ENCODE measurements around the gene SLC49A3.
A peak's percentile ranks its signal among the peaks of the same experiment; 100 is the strongest.
"Not testable (repeated sequence)": the region's sequence is repeated elsewhere in the genome, so short reads cannot be mapped to it uniquely, and the experiment has no call there.

Gene SLC49A3

DNA sequence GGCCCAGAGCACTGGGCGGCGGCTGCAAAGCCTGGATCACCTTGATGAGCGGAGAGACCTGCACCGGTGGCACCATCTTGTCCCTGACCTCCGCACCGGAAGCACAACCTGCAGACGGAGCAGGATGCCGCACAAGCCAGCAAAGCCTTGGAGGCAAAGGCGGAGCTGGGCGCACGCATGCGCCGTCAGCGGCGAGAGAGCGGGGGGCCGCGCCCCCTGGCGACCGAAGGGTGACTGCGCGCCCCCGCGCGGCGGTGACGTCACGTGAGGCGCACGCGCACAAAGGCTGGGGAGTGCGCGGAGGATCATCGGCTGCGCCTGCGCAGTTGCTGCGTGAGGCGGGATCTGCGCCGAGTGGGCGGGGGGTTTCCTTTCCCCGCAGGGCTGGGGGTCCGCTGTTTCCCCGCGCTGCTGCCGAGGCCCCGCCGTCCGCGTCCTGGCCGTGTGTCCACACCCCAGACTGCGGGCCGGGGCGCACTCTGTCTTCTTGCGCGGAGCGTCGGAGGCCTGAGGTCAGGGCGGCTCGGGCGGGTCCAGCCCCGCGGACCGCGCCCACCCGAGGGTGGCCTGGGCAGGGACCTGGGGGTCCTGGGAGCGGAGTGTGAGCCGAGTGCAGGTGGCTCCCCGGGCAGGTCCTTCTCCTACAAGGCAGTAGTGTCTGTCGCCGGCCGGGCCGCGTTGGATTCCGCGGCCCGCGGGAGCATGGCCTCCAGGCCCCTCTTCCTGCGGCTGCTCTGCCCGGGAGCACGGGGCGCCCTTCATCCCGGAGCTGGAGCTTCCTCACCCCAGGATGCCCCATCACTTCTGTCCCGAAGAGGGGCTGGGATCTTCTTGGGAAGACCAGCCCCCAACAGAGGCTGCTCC lies 14.5 kb downstream of the SLC49A3 start, which contains the start of the genes ATP5ME and MYL5:
ATP5ME (minus strand) TSS at position 105 of the 864 bp plus-strand sequence; CDS start at position 76, 29 bp downstream.
MYL5 (plus strand) TSS at position 371 of the 864 bp plus-strand sequence. CDS start 3,485 bp downstream, outside the sequence.
- TF ChIP-seq, protein P1, sequence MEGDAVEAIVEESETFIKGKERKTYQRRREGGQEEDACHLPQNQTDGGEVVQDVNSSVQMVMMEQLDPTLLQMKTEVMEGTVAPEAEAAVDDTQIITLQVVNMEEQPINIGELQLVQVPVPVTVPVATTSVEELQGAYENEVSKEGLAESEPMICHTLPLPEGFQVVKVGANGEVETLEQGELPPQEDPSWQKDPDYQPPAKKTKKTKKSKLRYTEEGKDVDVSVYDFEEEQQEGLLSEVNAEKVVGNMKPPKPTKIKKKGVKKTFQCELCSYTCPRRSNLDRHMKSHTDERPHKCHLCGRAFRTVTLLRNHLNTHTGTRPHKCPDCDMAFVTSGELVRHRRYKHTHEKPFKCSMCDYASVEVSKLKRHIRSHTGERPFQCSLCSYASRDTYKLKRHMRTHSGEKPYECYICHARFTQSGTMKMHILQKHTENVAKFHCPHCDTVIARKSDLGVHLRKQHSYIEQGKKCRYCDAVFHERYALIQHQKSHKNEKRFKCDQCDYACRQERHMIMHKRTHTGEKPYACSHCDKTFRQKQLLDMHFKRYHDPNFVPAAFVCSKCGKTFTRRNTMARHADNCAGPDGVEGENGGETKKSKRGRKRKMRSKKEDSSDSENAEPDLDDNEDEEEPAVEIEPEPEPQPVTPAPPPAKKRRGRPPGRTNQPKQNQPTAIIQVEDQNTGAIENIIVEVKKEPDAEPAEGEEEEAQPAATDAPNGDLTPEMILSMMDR (IDR thresholded peaks at IDR 0.05; ENCODE audit: borderline replicate concordance, insufficient read depth, low read depth, low read length) = peak; percentile 100
- H3K4me3 ChIP-seq (ENCODE audit: low read depth, low read length) = peak within 1 kb of the TSS; percentile 87

DNA sequence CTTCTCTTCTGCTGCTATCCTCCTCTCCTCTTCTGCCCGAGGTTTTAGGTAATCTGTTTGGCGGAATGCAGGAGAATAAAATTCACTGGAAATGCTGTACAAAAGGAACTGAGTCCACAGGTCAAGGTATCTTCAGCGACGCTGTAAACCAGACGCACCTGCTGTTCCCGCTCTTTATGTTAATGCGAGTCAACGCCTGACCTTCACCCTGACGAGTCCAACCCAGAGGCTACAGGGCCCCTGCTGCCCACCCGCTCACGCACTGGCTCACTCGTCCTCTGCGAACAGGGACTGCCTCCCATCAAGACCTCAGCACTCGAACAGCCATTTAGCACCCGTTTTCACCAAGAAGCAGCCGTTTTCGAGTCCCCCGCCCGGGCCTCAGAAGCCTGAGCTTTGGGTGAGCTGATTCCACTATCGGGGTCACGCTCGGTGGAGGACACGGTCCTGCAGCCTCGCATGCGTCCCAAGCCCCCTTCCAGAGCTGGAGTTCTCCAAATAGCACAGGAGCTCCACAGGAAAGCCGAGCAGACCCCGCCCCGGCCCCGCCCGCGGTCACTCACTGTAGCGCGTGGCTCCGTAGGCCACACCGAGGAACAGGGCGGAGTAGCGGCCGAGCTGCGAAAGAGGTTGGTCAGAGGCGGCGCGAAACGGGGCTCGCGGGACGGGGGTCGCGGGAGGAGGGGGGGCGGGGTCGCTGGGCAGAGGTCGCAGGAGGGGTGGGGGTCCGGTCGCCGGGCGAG lies 15.4 kb downstream of the SLC49A3 start:
- peak overlapping the region; percentile 63 for H3K4me3 ChIP-seq (ENCODE audit: low read depth, low read length)
- TF ChIP-seq, protein P1 (IDR thresholded peaks at IDR 0.05; ENCODE audit: borderline replicate concordance, insufficient read depth, low read depth, low read length) = no peak

DNA sequence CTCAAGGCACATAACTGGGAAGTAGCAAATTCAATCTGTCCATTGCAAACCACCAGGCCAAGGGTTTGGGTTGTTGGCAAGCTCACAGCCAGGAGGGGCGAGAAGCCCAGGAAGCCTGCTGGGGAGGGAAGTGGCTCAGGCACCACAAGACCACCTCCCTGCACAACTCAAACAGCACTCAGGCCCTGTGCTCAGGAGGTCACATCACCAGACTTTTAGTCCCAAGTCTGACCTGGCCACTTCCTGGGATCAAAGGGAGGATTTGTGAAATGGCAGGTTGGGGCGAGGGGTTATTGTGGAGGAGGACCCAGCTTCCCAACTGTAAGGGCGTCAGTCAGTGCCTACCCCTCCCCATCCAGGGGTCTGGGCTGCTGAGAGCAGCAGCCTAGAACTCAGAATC lies 17.2 kb downstream of the SLC49A3 start:
- TF ChIP-seq, protein P1 (IDR thresholded peaks at IDR 0.05; ENCODE audit: borderline replicate concordance, insufficient read depth, low read depth, low read length) = no peak

DNA sequence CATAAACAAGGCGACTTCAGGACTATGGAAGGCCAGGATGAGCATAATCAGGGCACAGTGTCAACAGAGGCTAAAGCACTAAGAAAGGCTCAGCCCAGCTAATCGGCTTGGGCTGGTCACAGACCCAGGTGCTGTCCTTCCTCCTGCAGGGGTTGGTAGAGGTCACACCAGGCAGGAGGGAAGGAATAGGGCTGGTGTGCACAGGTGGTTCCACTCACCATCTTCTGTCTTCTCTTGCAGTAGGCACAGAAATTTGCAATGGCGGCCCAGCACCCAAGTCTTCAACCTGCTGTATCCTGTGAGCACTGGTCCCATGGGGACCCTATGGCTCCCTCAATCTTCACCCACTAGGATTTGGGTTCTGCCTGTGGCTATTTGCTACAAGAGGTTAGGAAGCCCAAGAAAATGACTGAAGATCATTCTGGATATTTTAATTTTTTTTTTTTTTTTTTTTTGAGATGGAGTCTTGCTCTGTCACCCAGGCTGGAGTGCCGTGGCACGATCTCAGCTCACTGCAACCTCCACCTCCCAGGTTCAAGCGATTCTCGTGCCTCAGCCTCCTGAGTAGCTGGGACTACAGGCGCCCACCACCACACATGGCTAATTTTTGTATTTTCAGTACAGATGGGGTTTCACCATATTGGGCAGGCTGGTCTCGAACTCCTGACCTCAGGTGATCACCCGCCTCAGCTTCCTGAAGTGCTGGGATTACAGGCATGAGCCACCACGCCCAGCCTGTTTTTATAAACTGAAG lies 19.0 kb downstream of the SLC49A3 start:
- H3K4me3 ChIP-seq (ENCODE audit: low read depth, low read length) = not testable (repeated sequence)

More for the DNA sequence above, 17.2 kb downstream of the SLC49A3 start:
- no peak overlapping the region for H3K4me3 ChIP-seq (ENCODE audit: low read depth, low read length)

DNA sequence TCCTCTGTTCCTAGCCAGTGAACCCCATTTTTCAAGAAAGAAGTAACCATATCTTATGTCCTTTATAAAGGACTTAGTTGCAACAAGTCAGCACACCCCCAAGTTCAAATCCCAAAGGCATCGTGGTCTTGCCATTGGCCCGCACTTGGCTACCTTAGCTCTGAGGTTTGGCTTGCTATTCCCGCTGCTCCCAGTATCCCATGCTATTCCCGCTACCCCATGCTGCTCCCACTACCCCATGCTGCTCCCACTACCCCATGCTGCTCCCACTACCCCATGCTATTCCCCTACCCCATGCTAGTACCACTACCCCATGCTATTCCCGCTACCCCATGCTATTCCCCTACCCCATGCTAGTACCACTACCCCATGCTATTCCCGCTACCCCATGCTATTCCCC lies 20.7 kb downstream of the SLC49A3 start:
- H3K4me3 ChIP-seq (ENCODE audit: low read depth, low read length) = not testable (repeated sequence)

DNA sequence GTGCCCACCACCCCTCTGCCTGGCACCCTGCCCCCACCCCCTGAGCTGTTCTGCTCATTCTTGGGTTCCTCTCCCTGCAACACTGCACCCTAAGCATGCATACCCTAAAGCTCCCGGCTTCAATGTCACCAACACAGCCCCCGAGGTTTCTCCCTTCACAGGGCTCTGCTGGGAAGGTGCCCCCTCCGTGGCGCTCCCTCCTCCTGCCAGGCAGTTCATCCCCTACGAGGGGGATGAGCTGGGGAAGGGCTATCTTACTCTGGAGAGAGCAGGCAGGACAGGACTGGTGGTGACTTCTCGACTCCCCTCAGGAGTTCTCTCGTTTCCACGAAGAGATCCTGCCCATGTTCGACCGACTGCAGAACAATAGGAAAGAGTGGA lies 21.4 kb downstream of the SLC49A3 start:
- no peak overlapping the region for H3K4me3 ChIP-seq (ENCODE audit: low read depth, low read length)
- TF ChIP-seq, protein P1 (IDR thresholded peaks at IDR 0.05; ENCODE audit: borderline replicate concordance, insufficient read depth, low read depth, low read length) = no peak

DNA sequence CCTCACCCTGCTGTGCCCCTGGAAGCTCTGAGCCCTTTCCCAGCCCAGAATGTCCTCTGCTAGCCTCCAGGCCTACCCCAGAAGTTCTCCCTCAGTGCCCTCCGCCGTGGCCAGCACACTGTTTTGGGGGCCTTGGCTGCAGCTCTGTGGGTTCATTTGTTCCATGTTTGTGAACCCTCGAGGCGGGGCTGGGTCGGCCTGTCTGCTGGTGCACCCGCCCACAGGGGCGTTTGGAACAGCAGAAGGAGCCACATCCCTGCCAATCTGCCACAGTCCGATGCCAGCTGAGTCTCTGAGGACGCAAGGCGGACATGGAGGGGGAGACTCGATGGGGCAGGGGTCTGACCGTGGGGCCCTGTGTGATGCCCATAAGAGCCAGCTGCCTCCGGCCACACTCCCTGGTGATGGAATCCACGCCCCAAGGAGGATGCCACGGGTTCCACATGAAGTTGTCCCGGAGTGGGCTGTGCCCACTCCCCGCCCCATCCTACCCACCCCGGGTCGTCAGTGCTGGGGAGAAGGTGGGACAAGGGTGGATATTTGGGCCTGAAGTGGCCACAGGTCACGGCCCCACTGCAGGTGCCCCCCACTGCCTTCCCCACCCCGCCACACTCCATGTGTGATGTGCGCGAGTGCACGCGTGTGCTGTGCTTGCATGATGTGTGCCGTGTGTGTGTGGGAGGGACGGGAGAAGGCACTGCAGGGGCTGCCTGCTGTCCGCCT lies 22.0 kb downstream of the SLC49A3 start:
- H3K4me3 ChIP-seq (ENCODE audit: low read depth, low read length) = no peak overlapping the region

More for the DNA sequence above, 22.0 kb downstream of the SLC49A3 start:
- TF ChIP-seq, protein P1 (IDR thresholded peaks at IDR 0.05; ENCODE audit: borderline replicate concordance, insufficient read depth, low read depth, low read length) = no peak

Data from GM12875 (cell line).